HG03175 (cell line): Measurements from ENCODE around the gene IRF1.

Source experiments
- ATAC-seq: cut with Tn5 transposase; IDR thresholded peaks from one replicate; pipeline ENCODE4 v1.9.1; 2021; ENCODE audit warnings: mild to moderate bottlenecking, moderate library complexity; ENCODE audit not compliant: unreplicated experiment

The IRF1 gene

DNA sequence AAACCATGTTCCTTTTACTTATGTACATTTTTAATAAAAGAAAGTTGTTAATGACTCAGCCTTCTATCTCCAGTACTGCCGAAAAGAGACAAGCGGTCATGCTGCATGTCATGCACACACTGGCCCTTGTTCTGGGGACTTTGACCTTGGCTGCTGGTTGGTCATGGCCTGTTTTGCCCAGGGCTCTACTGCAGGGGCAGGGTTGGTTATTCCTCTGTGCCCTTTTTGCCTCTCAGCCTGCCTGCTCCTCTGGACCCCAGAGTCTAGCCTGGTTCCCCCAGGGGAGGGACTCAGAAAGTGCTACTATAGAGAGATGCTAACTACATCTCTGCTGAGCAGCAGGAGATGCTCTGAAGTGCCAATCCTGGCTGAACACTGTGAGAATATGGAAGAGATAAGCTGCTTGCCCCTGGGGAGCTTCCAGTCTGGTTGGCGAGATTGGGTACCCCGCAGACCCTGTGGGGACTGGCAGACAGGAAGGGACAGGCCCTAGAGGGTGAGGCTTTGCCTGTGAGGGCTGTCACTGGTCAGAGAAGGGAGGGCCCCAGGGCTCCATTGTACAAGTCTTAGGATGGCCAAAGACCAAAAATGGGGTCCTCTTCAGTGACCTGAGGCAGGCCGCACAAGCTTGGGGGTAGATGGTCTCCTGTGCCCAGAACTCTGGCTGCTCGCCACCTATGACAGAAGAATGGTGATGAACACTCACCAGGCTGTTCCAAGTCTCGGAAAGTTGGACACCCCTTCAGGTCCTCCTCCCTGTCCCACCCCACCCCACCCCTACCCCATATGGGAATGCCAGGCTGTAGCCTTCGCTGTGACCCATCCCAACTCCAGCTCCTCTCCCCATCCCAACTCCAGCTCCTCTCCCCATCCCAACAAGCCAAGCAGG is 14.3 kb downstream of the IRF1 start:
- no peak for ATAC-seq

DNA sequence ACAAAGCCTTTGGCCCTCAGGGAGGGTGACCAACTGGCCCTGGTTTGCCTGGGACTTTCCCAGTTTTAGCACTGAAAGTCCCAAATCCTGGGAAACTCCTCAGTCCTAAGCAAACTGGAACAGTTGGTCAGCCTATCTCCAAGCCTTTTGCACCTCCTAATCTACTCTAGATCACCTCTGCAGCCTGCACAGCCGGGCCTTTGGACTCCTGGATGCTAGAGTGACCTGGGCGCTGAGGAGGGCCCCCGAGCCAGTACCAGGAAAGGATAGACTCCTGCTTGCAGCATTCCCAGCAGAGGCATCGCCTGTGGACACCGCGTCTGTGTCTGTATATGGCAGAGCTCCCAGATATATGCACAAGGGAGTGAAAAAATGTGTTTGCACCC is 15.1 kb downstream of the IRF1 start:
- no peak for ATAC-seq

DNA sequence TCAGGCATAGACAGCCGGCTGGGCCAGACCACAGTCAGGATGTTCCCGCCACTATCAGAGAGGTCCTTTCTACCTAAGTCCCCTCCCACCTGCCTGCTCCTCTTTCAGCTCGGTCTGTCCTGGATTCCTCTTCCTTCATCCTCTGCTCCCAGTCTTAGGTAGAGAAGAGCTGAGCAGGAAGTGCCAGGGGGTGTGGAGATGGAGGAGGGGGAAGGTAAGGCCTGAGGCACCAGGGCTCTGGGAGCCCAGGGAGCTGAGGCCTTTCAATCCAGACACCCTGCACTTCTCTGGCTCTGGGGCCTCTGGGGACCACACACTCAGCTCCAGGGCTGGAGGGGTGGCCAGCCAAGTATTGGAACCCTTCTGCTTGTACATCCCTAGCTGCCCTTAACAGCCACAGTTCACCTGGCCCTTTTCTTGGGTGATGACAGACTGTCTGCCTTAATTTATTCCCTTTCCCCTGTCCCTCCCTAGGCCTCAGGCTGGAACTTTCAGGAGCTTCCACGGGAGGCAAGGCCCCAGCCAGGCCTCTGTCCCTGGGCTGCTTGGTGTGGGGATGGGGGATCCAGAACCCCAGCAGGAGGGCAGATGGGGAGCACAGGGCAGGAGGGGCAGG is 15.6 kb downstream of the IRF1 start:
- no peak for ATAC-seq

GRCh38 chr5:132474131-132474723 is 16.3 kb downstream of the IRF1 start:
- no peak for ATAC-seq

DNA sequence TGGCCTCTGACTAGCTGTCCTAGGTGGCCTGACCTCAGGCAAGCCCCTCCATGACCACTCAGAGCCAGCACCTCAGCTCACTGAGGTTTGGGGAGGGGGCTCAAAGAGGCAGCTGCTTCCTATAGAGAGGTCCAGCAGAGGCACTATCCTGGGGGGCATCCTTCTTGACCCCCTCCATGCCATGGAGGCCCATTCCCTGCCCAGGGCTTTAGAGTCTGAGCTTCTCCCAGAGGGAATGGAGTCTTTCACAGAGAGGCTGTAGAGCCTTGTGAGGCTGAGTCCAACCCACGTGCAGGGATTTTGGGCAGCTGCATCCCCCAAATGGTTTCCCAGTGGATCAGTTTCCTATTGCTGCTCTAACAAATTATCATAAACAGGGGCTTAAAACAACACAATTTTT is 16.9 kb downstream of the IRF1 start:
- ATAC-seq, result no peak

DNA sequence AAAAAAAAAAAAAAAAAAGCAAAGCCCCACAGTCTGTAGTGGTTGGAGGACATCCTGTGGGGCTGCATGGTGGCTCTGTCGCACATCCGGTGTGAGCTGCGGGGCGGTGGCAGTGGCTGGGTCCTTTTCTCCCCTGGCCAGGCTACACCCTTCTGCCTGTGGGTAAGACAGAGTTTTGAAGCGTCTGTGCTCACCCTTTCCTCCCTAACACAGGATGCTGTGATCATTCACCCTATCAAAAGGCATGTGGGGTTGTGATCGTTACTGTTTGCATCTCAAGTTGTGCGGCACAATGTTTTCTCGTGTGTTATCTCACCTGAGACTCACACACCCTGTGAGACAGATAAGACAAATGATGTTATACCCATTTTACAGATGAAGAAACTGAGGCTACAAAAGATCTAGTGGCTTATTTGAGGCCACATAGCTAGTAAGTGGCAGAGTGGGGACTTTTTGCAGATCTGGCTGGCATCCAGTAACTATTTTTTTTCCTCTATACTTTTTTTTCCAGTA is 17.5 kb downstream of the IRF1 start:
- ATAC-seq, result peak; percentile 96

DNA sequence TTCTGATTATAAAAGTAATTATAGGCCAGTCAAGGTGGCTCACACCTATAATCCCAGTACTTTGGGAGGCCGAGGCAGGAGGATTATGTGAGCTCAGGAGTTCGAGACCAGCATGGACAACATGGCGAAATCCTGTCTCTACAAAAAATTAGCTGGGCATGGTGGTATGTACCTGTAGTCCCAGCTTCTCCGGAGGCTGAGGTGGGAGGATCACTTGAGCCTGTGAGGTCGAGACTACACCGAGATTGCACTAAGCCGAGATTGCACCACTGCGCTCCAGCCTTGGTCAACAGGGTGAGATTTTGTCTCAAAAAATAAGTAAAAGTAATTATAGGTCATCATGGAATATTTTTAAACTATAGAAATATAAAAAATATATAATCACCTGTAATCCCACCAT is 18.1 kb downstream of the IRF1 start:
- ATAC-seq, result no peak

GRCh38 chr5:132471944-132472343 is 18.6 kb downstream of the IRF1 start:
- no peak for ATAC-seq

DNA sequence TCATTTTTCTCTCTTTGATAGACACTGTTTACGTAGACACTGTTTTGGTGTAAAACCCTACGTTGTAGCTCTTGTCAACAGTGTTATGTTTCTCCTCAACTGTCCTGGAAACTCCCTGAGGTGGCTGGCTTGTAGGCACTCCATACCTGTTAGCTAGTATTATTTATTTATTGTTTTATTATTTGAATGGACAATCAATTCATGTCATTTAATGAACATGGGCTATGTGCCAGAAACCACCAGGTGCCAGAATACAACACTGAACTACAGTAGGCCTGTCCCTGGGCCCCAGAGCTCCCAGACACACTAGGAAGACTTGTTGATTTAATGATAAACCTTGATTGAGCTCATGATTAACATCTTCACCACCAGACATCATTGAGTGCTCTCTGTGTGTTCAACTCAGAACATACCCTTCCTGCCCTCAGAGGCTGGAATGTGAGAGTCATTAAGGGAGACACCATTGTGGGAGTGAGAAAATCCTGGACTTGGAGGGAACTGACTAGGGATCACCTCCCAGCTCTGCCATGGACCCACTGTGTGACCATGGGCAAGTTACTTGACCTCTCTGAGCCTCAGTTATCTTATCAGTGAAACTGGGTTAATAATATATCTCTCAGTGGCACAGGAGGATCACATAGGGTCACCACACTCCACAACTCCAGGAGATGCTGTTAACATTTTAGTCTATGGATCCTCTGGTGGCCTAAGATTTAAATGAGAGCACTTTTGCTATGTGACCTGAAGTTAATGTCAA is 19.2 kb downstream of the IRF1 start:
- no peak for ATAC-seq

DNA sequence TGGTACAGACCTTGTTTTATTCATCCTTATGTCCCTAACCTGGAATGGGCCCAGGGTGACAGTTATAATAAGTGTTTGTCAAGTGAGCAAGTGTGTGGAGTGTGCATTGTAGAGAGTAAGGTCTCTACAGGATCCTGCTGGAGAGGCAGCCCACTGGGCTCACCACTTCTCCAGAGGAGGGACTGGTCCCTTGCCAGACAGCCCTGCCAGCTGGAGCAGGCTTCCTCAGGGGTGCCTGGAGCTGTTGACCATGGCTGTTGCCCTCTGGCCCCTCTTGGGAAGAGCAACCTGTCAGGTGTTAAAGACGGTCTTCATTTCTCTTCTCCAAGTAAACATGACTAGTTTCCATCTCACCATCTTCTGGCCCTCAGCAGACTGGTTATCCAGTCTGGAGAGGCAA is 20.0 kb downstream of the IRF1 start:
- no peak for ATAC-seq

DNA sequence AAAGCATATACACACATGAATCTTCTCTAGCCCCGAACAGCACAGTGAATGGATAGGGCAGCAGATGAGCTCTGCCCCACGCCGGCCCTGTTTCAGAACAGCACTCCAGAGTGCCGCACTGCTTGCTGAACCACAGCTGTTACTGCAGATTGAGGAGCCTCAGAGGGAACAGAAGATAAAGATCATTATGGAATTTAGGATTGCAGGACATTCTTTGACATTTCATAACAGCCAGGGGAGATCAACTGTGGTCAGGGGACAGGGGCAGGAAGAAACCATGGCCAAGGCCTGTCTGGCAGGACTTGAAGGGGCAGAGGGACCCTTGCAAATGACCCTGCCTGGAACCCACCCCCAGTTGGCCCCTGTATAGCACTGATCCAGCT is 20.6 kb downstream of the IRF1 start:
- ATAC-seq, result no peak

DNA sequence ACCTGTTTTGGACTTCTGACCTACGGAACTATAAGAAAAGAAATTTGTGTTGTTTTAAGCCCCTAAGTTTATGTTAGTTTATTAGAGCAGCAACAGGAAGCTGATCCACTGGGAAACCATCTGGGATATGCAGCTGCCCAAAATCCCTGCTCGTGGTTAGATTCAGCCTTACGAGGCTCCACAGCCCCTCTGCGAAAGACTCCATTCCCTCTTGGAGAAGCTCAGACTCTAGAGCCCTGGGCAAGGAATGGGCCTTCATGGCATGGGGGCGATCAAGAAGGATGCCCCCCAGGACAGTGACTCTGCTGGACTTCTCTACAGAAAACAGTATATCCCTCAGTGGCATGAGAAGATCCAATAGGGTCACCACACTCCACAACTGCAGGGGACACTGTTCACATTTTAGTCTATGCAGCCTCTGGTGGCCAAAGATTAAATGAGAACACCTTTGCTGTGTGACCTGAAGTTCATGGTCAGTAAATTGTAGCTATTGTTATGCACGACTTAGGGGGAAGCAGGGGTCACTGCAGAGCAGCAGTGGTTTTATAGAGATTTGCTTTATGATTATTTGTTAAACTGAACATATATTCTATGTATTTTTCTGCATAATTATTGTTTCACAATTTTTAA is 21.1 kb downstream of the IRF1 start:
- ATAC-seq, result no peak

- ATAC-seq, result no peak
Measured at GRCh38 chr5:132468656-132469379, 21.8 kb downstream of the IRF1 start.

DNA sequence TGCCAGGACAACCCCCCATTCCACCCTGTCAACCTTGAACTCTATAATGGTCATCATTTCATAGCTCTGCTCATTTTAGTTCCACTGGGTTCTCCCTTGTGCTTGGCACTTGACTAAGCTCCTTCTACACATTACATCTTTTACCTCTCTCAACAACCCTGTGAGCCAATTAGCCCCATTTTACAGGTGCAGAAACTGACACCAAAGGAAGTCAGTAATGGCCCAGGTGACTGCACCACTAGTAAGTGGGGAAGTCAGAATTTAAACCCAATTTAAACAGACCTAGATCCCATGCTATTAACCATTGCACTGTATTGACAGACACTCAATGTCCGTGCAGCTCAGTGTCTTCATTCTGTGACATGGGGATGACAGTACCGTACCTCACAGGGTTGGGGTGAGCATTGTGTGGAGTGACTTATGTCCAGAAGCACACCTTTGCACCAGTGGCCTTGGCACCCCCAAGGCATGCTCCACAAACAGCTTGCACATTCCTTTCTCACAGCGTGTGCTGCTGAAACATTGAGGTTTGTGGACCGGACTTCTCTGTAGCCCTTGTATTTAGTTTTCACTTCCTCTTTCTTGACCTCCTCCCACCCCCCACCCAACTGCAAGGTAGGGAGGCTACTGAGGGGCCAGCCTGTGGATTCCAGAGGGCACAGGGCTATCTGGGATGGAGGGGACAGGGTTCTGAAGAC is 23.1 kb downstream of the IRF1 start:
- peak; percentile 40 for ATAC-seq

GRCh38 chr5:132466433-132467286 is 23.9 kb downstream of the IRF1 start:
- peak; percentile 72 for ATAC-seq

DNA sequence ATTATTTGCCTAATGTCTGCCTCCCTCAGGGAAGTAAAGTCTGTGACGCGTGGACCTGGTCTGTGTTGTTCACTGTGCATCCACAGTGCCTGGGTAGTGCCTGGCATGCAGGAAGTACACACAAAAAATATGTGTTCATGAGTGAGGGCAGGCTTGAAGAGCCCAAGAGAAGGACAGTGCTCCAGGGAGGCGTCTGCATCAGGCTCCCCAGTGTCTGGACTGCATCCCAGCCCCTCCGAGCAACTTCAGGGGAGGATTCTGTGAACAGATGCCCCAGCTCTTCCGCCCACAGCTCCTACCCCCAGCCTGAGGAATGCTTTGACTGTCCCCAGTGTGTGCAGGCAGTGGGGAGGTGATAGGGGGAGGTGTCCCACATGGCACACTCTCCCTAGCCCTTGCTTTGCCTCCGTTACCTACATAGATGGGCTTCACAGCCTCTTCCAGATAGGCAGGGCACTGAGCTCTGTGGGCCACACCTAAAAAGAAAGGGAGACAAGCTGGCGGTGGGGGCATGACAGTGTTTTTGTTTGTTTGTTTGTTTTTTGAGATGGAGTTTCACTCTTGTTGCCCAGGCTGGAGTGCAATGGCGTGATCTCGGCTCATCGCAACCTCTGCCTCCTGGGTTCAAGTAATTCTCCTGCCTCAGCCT is 25.4 kb downstream of the IRF1 start:
- no peak for ATAC-seq

DNA sequence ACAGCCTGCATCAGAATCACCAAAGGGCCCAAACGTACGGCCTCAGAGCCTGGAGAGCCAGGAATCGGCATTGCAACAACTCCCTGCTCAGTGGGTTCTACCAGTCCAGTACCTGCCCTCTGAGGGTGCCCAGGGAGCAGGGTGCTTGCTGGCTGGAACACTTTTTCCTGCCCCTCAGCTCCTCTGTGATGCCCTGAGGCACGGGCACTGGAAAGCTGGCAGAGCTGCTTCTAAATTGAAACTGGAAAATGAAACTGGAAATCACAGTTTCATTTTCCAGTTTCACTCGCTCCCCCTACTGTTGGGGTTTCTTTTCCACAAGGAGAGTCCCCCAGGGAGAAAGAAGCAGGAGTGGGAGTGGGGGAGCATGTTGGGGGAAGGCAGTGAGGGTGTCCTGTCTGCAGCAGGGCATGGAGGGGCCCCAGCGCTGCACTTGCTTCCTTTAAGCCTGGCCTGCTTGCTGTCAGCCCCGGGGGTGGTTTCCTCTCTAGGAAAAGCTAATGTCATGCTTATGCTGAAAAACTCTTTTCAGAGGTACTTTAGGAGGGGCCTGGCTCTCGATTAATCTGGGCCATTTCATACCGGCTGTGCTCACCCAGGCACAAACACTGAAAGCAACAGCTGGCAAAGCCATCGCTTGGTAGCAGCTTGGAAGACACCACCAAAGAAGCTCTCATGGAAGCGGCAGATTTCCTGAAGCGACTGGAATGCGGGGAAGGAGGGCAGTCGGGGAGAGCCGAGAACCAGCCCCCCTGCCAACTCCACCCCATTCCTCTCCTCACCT is 26.2 kb downstream of the IRF1 start:
- no peak for ATAC-seq
